Caki2 (cell line): ENCODE measurements around the gene COPS4. TPM values are rescaled to one million over a fixed set of nuclear protein-coding genes. Genes with fewer than 3 reads are reported as not detected.
"Not testable (repeated sequence)": the region's sequence is repeated elsewhere in the genome, so short reads cannot be mapped to it uniquely, and the experiment has no call there.

Source experiments
- DNase-seq: peaks from one replicate; pipeline ENCODE4 v3.0.0-alpha.2; 2015; ENCODE audit warnings: low read depth
- in situ Hi-C: cut with HindIII; loops from 2 replicates; pipeline ENCODE4 v1.10.0; 2016; ENCODE audit warnings: low sequenced_read_pairs, low pct_unique_long_range_greater_than_20kb, mixed read lengths
- total RNA-seq: library from RNA; depleted of rRNA; stranded (reverse); fragments of >200 nt; shearing (Covaris generic); gene quantifications from 2 replicates; pipeline ENCODE4 v1.2.3, GENCODE V29; 2014; ENCODE audit warnings: low replicate concordance

The COPS4 gene
- total RNA-seq, 1 experiment from 2014 or later = 53.5 TPM

DNA sequence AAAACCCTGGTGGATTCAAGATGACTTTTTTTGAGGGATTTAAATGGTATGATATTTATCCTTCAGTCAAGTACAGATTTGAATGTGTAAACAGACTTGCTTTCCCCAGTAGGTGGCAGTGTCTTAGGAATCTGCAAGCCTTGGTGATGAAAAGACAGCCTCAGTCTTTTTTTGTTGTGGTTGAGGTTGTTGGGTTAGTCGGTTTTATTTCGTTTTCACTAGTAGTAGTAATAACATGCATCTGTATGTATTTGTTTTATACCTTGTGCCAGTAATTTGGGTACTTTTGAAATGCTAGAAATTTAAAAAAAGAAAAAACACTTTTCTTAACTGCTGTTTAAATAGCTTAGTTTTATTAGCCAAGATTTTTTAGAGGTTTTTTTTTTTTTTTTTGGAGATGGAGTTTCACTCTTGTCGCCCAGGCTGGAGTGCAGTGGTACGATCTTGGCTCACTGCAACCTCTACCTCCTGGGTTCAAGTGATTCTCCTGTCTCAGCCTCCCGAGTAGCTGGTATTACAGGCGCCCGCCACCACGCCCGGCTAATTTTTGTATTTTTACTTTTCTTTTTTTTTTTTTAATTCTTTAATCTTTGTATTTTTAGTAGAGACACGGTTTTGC lies 39.2 kb downstream of the COPS4 start:
- in situ Hi-C loops = no loop called here
- DNase-seq = peak; percentile 32

DNA sequence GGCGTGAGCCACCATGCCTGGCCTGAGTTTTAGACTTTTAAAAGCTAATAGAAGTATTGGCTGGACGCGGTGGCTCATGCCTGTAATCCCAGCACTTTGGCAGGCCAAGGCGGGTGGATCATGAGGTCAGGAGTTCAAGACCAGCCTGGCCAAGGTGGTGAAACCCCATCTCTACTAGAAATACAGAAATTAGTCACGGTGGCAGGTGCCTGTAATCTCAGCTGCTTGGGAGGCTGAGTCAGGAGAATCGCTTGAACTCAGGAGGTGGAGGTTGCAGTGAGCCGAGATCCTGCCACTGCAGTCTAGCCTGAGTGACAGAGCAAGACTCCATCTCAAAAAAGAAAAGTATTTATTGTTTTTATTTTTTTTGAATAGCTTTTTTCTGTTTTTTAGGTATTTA lies 39.8 kb downstream of the COPS4 start:
- DNase-seq, in situ Hi-C loops: not testable (repeated sequence)

DNA sequence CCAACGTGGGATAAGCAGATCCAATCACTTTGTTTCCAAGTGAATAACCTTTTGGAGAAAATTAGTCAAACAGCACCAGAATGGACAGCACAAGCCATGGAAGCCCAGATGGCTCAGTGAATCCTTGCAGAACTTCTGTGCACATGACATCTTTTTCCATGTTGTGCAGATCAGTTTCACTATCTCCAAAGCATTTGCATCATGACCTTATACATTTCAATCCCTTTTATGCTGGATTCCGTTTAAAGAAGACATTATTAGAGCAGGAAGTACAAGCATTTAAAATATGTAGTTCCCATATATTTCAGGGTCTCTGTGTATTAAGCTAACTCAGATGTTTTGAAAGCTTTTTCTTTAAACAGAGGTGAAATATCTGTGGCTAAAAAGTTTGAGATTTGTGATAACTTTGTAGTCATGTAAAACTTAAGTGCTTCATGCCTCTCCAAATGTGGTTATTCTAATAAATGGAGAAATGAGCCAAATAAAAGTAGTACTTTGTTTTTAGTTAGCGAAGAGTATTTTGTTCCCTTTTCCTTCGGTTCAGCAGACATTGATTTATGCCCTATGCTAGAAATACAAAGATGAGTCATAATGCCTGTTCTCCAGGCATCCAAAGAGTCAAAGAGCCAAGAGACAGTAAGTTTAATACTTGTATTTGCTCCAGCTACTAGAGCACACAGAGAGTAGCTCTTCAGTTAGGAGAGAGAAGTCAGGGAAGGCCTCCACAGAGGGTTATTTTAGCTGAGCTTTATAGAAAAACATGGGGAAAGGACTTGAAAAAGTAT lies 40.5 kb downstream of the COPS4 start:
- in situ Hi-C loops = no loop called here
- peak; percentile 12 for DNase-seq

DNA sequence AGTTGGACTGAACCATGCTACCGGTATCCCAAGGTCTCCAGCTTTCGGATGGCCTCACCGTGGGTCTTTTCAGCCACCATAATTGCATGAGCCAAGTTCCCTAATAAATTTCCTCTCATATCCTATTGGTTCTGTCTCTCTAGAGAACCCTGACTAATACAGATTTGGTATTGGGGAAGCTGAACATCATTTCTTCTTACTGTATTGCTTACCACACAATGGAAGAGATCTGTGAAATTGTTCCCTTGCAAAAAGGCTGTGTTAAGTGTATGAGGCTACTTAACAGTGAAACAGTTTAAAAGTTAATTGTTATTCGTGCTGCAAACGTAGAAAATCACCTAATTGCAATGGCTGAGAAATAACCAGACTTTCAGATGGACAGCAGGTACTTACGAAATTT lies 45.6 kb downstream of the COPS4 start:
- no peak for DNase-seq
- in situ Hi-C loops = no loop called here

DNA sequence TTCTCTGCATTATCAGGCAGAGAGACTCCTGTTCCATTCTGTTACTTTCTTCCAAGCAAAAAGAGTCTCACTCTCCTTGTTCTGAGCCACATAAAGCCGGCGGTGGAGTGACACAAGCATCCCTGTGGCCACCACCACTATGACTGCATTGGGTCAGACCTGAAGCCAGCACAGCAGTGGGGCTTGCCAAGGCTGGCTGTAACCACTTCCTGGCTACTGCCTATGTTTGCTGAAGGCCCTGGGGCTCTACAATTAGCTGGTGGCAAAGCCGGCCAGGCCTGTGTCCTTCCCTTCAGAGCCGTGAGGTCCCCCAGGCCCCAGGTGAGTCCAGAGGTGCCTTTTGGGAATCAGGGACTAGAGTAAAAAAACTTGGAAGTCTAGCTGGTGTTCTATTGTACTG lies 47.8 kb downstream of the COPS4 start:
- in situ Hi-C loops = no loop called here

DNA sequence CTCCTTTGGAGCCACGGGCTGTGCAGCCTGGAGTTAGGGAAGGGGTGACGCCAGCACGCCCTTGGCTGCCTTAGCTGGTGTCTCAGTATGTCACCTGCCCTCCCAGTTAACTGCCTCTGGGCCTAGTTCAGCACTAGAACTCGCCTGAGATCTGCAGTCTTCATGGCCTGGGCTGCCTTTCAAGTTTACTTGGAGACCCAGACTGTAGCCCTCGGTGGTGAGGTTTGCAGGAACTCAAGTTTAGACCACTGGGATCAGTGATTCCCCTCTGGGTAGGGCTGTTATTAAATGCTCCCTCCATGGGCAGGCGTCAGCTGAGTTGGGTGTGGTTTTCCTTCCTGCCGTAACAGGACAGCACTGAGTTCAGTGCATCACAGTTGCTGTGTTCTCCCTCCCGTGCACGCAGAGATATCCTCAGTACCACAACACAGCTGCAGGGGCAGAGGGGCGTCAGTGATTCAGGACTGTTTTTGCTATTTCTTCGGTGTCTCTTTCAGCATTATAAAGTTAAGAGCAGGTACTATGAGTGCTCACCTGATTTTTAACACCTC lies 49.0 kb downstream of the COPS4 start:
- in situ Hi-C loops = no loop called here
- no peak for DNase-seq

More for the DNA sequence above, 47.8 kb downstream of the COPS4 start:
- DNase-seq = no peak

DNA sequence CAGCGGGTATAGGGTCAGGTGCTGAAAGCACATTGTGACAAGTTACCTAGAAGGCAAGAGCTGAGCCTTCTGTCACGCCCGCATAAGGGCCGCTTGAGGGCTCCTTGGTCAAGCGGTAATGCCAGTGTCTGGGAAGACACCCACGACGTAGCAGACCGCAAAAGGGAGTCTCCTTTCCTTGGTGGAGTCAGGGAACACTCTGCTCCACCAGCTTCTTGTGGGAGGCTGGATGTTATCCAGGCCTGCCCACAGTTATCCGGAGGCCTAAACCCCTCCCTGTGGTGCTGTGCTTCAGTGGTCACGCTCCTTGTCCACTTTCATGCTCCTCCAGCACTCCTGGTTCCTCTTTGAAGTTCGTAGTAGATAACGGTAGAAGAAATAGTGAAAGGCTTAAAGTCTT lies 50.0 kb downstream of the COPS4 start:
- in situ Hi-C loops, DNase-seq: not testable (repeated sequence)

DNA sequence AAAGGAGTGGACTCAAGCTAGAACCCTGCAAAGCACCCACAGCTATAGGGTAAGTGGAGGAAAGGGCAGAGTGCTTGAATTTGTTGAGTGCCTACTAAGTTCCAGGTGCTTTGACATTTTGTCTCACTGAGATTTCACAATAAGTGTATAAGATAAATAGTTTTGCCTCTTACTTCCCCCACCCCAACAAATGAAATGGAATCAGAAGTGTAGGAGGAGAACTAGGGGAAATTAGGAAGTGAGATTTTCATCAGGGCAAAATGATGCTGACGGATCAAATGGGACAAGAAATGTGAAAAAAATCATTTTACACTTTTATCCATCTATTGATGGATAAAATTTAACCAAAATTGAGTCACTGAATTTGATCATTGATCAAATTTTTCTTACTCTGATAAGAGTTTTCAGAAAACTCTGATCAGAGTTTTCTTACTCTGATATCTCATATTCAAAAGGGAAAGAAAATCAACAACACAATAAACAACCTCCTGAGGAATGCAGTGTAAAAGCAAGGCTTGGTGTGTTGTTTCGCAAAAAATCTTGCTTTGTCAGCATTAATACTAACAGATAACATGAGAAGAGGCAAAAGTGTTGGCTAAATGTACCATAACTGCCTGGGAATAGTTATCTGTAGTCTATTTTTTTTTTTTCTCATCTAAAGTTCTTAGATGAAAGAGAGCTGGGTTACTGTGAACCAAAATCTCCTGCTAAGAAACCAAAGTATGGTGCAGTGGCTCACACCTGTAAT lies 54.6 kb downstream of the COPS4 start:
- in situ Hi-C loops = no loop called here

DNA sequence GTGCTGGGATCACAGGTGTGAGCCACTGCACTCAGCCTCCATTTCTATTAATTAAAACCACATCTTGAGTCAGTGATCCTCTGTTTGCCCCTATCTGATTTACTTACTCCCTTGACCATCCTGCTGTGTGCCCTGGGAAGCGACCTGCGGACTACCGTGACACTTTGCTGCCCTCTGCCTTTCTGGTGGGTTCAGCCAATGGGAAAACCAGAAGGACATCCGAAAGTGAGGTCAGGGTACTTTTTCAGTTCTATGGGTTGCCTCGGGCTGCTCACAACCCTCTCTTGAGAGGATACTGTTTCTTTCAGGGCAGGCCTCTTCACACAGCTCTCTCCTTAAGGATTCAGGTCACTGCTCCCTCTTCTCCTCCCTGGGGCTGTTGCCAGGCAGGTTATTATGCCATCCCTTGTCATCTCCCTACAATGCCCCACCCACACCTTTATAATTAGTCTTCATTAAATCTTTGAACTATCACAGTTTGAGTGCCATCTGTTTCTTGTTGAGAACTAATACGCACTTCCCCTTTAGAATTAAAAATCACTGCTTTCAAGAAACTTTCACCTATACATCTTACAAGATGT lies 58.2 kb downstream of the COPS4 start:
- DNase-seq = no peak
- in situ Hi-C loops = no loop called here

More for the DNA sequence above, 54.6 kb downstream of the COPS4 start:
- DNase-seq = no peak

DNA sequence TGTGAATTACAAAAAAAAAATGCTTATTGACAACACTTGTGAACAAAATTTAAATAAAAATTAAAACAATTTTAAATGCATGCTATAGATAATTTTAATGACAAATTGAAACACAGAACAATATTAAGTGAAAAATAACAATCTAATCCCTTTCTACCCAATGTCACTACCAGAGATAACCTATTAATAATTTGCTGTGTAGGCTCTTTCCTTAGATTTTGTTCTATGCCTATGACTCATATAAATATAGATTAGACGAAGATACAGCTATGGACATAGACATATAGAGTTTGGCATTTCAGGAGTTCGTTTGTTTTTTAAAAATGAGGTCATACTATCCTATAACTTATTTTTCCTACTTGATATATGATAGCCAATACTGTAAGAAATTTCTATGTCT lies 61.4 kb downstream of the COPS4 start:
- DNase-seq = no peak
- in situ Hi-C loops = no loop called here

DNA sequence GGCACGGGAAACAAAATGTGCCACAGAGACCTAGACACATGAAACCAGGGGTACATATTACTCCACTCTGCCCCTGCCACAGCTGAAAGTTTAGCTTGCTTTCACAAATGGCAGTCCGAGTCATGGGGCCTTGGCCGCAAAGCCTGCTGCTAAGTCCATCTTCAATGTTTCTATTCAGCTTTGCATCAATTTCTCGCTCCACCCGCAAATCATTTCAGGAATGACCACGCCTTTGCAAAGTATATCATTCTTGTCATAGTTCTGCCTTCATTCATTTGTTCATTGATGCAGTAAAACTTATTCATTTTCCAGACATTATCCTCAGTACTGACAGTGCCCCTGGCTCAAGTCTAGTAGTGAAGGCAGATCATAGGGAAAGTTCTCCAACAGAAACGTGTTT lies 70.0 kb downstream of the COPS4 start:
- in situ Hi-C loops = no loop called here
- DNase-seq = no peak

DNA sequence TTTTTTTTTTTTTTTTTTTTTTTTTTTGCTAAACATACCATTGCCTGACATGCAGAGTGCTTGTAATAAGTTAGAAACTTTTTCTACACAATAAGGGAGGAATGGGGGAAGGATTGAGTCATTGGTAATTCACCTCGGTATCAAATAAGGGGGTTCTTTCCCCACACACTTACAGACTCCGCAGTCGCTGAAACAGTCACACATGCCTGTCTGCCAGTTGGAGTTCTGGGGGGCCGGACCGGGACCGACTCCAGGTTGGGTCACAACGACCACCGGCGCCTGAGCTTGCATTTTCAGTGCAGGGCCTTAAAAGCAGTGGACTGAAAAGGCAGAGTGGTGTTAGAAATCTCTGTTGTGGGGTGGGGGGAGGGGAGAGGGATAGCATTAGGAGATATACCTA lies 72.6 kb downstream of the COPS4 start:
- in situ Hi-C loops = no loop called here
- no peak for DNase-seq

DNA sequence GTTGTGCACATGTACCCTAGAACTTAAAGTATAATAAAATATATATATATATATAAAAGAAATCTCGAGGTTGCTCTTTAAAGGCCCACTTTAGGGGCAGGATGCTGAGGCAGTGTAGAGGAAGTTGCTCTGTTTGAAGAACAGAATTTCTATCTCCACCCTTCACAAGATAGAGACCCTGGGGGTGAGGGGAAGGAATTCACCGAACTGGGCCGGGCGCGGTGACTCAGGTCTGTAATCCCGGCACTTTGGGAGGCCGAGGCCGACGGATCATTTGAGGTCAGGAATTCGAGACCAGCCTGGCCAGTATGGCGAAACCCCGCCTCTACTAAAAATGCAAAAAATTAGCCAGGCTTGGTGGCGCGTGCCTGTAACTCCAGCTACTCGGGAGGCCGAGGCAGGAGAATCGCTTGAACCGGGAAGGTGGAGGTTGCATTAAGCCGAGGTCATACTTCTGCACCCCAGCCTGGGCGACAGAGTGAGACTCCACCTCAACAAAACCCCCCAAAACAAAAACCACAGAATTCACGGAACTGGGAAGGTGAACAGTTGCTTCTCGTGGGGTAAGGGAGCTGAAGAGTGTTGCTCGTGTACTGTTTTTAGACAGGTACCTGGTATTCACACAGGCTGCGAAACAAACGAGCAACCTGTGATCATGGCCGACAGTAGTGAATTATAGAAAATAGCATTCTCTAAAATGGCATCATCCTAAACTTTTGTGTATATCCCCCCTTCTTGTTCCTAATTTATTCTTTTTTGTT lies 73.3 kb downstream of the COPS4 start:
- in situ Hi-C loops = no loop called here
- no peak for DNase-seq

DNA sequence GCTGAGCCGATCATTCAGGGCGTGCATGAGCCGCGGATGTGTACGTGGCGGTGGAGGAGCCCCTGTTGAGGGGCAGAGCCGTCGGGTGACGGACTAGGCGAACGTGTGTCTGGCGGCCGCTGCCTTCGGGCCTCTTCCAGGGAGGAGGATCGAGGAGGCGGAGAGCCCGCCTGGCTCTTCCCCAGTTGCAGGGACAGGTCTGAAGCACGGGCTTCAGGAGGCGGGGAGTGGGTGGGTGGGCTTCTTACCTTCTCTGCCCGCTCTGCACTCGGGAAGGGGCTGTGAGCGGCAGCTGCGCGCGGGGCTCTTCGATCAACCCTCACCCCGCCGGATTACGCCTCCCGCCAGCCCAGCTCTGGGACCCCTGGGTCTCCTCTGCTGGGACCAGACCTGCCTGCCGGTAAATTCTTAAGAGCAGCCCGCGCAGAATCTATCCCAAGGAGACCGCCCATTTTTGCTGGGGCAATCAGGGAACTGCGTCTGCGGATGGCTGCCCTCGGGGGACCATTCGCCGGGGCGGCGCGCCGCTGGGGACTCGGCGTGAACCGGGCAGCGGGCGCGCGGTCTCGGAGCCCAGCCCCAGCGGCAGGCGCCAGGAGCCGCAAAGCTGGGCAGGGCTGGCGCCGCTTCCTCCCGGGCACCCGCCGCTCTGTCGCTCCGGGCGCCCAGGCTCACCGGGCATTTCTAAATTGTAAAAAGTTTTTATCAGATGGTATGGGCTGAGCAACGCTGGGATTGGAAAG lies 74.7 kb downstream of the COPS4 start:
- in situ Hi-C loops = no loop called here
- no peak for DNase-seq

DNA sequence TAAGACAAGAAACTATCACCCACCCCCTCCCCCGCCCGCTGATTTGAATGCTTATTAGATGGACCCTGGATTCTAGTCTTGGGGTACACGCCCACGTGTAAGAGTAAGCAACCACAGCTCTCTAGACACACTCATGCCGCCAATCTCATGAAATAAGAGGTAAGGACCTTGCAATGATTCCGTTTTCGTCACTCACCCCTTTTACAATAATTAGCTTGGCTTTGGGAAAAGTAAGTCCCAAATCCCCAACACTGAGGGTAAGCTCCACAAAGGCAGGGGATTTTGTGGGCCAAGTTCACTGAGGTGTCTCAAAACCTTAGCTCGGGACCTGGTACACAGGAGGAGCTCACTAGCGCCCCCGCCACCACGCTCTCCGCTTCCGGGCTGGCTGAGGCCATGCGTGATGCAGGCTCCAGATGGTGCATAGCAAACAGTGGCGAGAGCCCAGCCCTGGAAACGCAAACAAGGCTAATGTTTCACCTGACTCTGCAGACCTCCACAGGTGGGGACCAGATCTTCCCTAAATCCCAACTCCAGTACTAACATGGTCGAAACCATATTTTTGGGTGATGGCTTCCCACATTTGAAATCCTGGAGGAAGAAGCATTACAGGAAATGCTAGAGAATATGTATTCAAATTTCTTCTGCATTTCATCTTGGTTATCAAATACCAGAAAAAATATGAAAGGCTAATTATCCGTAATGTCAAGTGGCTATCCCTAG lies 75.4 kb downstream of the COPS4 start:
- in situ Hi-C loops = no loop called here
- DNase-seq = peak; percentile 69

DNA sequence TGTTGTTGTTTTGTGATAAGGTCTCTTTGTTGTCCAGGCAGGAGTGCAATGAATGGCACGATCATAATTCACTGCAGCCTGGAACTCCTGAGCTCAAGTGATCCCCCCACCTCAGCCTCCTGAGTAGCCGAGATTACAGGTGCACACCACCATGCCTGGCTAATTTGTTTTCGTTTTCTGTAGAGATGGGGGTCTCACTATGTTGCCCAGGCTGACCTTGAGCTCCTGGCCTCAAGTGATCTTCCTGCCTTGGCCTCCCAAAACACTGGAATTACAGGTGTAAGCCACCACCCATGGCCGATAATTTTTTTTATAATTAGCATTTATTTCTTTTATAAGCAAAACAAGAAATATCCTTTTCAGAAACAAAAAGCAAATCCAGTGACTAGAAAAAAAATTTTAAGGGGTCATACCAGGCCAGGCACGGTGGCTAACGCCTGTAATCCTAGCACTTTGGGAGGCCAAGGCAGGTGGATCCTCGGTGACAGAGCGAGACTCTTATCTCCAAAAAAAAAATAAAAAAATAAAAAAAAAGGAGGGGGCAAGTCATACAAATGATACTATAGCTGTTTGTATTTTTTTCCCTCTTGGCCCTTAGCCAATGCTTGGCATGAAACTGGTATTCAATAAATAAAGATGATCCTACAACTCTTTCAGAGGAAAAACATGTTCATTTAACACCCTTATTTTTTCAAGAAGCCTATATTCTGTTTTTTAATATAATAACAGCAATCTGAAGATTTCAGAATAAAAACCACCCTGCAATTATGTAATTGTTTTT lies 76.2 kb downstream of the COPS4 start:
- in situ Hi-C loops = no loop called here
- DNase-seq = no peak
